Neural cell (in vitro differentiated cells): Measurements from ENCODE around the gene IP6K3.

ENCODE experiments used
- CTCF ChIP-seq: fragments of 450-650 bp; IDR thresholded peaks from 2 replicates; pipeline ENCODE4 v1.5.1; 2014; ENCODE audit warnings: antibody characterized with exemption, mild to moderate bottlenecking, moderate library complexity; ENCODE audit not compliant: poor library complexity, severe bottlenecking
- MXI1 ChIP-seq: fragments of 450-650 bp; conservative IDR thresholded peaks from 2 replicates; pipeline ENCODE4 v1.6.1; 2014; ENCODE audit warnings: antibody characterized with exemption, mild to moderate bottlenecking; ENCODE audit not compliant: poor library complexity, severe bottlenecking
- REST ChIP-seq: IDR thresholded peaks from 2 replicates; pipeline ENCODE4 v1.6.1; 2012; ENCODE audit warnings: borderline replicate concordance
- TAF1 ChIP-seq: IDR thresholded peaks from 2 replicates; pipeline ENCODE4 v1.6.1; 2012; ENCODE audit warnings: low read depth

GRCh38 chr6:33714385-33715040 lies 32.2 kb downstream of the IP6K3 start:
- TF ChIP-seq MXI1 (no peak), CTCF (no peak), REST (no peak), TAF1 (no peak)
